Measurements from ENCODE around the gene ALX4. TPM values are rescaled to one million over a fixed set of nuclear protein-coding genes. Genes with fewer than 3 reads are reported as not detected.

The ALX4 gene
- total and polyA plus RNA-seq, 9 of the 15 experiments (the other 6 are each of a cell fraction or from before 2014, with no cell fraction given), result 0.07 to 1.2 (median 0.33) TPM

- TF ChIP-seq, protein P1, sequence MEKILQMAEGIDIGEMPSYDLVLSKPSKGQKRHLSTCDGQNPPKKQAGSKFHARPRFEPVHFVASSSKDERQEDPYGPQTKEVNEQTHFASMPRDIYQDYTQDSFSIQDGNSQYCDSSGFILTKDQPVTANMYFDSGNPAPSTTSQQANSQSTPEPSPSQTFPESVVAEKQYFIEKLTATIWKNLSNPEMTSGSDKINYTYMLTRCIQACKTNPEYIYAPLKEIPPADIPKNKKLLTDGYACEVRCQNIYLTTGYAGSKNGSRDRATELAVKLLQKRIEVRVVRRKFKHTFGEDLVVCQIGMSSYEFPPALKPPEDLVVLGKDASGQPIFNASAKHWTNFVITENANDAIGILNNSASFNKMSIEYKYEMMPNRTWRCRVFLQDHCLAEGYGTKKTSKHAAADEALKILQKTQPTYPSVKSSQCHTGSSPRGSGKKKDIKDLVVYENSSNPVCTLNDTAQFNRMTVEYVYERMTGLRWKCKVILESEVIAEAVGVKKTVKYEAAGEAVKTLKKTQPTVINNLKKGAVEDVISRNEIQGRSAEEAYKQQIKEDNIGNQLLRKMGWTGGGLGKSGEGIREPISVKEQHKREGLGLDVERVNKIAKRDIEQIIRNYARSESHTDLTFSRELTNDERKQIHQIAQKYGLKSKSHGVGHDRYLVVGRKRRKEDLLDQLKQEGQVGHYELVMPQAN (IDR thresholded peaks at IDR 0.05; ENCODE audit: borderline replicate concordance), result no peak
- TF ChIP-seq COPS2 (conservative IDR thresholded peaks at IDR 0.05) (no peak), ZBTB9 (CRISPR knock-in tag; IDR thresholded peaks at IDR 0.05) (no peak), ELF1 (tag; IDR thresholded peaks at IDR 0.05) (no peak), ATF7 (IDR thresholded peaks at IDR 0.05) (no peak), KLF10 (CRISPR knock-in tag; IDR thresholded peaks at IDR 0.05) (no peak), SNAPC5 (CRISPR knock-in tag; IDR thresholded peaks at IDR 0.05) (no peak)
- TF ChIP-seq, protein P2, sequence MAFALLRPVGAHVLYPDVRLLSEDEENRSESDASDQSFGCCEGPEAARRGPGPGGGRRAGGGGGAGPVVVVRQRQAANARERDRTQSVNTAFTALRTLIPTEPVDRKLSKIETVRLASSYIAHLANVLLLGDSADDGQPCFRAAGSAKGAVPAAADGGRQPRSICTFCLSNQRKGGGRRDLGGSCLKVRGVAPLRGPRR (CRISPR knock-in tag; IDR thresholded peaks at IDR 0.05), result no peak
These were observed 80.8 kb downstream of the ALX4 start (continued) for GRCh38 chr11:44229098-44229497.
